ENCODE measurements around the gene CDCP2.

CDCP2 gene

DNA sequence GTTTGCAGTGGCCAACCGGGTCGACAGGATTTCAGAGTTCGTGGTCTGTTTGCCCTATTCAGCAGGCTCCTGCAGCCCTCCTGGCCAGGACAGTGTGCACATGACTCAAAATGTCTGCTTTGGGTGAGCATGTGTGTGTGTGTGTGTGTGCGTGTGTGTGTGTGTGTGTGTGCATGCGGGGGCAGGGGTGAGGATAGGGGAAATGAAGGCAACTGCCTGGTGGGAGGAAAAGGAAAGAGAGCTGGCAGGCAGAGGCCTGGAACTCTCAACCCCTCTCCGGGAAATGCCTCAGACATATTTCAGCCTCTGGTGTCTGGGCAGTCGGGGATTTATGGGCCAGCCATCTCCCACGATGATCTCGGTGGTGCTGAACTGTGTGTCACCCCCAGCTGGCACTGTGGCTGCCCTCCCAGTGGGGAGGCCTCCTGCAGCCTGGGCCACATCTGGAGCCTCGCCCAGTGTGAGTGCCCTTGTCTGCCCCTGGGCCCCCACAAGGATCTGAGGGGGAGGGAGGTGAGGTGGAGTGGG, 15.2 kb downstream of the CDCP2 start:
- in situ Hi-C loops (cut with HindIII; ENCODE audit: low sequenced_read_pairs): no loop called here

DNA sequence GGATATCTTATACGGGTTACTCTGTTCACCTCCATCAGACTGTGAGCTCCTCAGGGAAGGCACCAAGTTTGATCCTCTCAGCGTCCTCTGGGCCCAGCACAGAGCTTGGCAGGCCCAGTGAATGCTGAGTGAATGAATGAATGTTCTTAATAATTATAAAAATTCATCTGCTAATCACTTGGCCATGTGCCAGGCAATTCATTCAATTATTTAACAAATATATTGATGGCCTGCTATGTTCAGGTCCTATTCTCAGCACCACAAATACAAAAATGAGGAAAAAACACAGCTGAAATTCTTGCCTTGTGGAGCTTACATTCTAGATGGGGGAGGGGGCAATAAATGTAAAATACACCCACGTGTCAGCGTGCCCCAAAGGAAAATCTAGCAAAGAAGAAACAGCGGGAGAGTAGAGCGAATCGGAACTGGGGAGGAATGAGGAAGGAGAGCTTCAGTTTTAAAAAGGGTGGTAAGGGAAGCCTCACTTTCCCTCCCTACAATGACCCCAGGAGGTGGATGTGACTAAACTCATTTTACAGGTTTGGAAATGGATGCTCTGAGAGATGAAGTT, 15.8 kb downstream of the CDCP2 start:
- in situ Hi-C loops (cut with HindIII; ENCODE audit: low sequenced_read_pairs): no loop called here

DNA sequence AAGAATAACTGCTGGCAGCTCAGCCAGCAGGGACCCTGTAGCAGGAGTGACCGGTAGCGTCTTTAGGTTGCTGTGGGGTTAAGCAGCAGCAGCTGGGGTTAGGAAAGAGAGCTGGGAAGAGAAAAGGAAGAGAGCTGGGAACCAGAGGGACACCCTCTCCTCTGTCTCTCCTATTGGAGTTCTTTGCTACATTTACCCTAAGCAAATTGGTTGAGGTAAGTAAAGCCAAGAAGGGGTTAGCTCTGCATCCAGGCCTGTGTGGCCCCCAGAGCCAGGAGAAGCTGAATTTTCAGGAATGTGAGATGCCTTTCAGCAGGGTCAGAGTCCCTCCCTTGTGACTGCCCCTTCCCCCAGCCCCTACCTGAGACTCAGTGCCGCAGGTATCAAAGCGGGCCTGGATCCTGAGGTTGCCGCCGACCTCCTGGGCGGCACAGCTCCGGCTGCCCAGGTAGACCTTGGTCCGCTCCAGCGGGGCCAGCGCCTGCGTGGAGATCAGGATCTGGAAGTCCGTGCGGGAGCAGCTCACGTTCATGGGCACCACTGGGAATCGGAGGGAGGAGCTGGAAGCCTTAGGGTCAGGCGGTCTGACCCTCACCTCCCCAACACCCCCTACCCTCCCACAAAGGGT, 16.4 kb downstream of the CDCP2 start:
- in situ Hi-C loops (cut with HindIII; ENCODE audit: low sequenced_read_pairs): no loop called here

DNA sequence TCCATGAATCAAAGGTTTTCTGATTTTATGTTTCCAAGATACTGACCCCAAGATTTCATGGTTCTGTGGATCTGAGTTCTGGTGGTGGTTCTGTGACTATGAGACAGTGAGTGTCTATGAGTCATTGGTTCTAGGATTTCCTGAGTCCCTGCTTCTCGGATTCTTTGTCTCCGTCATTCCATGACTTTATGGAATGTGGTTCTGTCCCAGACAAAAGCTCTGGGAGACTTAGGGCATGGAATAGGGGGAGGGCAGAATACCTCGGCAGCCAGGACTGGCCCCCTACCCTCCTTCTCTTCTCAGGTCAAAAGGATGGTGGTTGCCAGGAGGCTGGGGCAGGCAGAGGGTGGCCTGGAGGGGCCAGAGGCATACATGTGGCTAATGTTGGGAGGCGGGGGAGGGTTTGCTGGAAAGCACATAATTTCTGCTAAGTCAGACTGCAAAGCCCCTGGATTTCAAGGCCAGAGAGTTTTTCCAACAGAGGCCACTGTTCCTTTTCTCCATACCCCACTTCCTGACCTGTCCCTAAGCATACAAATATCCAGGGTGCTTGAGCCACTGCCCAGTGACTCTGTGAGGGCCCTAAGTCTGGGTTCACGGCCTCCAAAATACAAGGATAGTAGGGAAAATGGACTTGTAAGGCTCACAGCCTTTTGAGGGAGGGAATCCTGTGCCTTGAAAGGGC, 17.2 kb downstream of the CDCP2 start:
- in situ Hi-C loops (cut with HindIII; ENCODE audit: low sequenced_read_pairs): no loop called here

DNA sequence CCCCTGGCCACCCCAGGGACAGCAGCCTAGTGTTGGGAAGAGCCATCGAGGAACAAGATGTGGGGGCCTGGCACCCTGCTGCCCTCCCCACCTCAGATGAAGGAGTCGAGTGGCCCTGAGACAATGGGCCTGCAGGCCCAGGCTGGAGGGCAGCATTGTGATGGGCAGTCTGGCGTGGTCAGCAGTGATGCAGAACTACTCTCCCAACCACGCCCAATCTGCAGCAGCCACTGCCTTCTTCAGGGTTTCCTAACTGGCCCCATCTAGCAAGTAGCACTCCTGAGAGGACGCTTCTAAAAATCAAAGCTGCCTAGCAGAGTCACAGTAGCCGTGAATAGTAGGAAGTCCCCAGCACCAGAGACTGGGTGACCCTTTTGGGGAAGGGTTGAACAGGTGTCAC, 18.5 kb downstream of the CDCP2 start:
- in situ Hi-C loops (cut with HindIII; ENCODE audit: low sequenced_read_pairs): no loop called here

DNA sequence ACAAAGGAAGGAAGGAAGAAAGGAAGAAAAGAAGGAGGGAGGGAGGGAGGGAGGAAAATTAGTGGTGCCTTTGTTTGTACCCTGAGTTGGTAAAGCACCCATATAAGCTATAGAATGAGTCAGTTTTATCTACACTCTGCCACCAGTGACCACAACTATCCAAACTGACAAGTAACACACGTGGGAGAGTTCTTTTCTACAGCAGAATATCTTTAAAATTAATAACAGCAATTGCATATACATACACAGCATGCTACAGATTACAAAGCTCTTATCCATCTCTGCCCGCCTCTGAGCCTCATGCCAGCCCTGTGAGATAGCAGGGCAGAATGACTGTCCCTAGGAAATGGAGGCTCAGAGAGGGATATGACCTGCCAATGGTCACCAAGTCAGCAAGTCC, 20.3 kb downstream of the CDCP2 start:
- in situ Hi-C loops (cut with HindIII; ENCODE audit: low sequenced_read_pairs): no loop called here

DNA sequence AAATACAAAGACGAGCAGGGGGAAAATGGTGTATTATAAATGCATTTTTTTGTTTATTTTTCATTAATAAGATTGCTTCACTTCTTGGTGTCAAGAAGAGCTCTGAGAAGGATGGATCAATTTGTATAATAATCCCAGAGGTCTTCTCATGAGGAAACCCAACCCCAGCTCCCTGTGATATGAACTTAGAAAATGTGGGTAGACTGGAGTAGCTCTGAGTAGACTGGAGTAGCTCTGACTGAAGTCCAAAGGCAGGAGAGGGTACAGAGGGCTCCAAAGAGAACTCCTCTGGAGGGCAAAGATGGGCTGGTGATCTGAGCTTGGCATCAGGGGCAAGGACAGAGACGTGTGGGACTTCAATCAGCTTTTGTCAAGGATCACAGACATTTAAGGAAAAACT, 21.4 kb downstream of the CDCP2 start:
- in situ Hi-C loops (cut with HindIII; ENCODE audit: low sequenced_read_pairs): no loop called here

DNA sequence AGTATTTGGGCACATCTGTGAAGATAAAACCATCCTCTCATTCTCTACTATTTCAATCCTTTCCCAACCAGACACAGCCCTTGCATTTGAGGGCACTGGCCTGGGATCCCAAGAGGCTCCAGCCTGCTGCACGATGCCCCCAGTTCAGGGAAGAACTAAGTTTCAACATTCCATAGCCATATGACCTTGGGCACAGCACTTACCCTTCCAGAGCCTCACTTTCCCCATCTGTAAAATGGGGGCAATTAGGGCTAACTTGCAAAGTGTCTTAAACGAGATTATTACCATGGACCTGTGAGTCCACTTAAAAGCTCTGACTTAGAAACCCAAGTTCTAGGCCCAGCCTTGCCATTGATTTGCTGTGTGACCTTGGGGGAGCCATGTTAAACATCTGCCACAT, 22.9 kb downstream of the CDCP2 start:
- in situ Hi-C loops (cut with HindIII; ENCODE audit: low sequenced_read_pairs): no loop called here

DNA sequence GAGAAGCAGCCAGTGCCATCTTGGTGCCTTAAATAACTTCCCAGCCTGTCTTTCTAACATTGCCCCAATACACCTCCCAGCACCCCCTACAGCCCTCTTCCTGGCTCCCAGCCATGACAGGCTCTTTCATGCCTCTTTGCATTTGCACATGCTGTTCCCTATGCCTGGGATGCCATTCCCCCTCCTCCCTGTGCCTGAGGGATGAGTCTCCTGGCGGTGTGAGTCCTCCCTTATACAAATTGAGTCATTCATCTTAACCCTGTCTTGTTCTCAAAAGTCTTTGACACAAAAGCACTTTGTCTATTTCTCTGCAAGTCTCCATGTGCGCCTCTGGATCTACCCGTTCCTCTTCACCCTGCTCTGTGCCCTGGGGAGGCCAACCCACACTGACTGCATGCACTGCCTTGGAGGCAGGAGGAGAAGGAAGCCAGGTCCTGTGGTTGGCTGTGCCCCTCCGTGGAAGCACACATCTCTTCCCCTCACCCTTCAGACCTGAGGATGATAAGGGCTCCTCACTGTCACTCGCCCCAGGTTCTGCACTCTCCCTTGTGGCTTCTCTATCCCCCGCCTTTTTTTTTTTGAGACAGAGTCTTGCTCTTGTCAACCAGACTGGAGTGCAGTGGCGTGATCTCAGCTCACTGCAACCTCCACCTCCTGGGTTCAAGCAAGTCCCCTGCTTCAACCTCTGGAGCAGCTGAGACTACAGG, 25.1 kb downstream of the CDCP2 start:
- in situ Hi-C loops (cut with HindIII; ENCODE audit: low sequenced_read_pairs): no loop called here

DNA sequence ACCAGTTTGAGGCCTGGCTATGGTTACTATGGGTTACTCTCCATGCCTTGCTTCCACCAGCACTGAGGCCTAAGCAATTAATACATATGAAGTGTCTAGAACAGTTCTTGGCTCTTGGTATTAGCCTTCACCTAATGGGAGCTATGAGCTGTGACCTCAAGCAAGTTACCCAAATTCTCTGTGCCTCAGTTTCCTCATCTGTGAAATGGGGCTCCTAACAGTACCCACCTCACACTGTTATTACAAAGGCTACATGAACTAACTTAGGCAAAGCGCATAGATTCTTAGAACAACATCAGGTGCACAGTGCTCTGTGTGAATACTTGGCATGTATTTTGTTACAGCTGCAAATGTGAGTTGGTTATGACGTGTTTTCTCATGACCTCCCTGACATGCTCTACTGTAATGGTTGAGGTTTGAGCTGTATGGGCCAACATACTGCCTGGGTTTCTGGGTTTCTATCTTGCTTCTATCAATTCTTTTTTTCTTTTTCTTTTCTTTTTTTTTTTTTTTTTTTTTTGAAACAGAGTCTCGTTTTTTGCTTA, 26.5 kb downstream of the CDCP2 start:
- in situ Hi-C loops (cut with HindIII; ENCODE audit: low sequenced_read_pairs): no loop called here

DNA sequence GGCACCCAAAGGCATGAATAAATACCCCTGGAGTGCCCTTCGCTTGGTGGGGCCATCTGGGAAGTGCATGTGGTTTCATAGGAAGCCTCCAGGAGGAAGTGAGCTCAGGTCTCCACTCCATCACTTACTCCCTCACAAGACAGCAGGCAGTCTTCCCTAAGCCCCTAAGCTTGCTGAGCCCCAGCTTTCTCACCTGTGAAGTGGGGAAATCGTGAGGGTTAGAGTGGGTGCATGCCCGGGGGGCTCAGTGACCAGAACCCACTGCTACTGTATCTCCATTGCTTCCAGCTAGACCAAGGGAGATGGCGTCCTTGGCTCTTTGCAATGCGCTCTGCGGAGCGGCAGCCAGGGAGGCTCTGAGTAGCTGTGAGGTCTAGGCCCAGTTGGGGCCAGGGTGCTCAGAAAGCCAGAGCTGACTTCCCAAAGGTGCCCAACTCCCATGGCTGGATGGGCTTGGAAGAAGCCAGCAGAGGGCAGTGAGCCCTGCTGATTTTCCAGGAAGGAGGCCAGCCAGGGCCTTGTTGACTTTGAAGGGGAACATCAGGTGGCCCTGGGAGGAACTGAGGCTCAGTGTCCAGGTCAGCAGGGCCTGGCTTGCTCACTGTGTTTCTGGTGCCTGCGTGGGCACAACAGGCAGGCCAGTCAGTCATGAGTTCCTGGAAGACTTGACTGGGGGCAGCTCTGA, 27.3 kb downstream of the CDCP2 start:
- in situ Hi-C loops (cut with HindIII; ENCODE audit: low sequenced_read_pairs): no loop called here

DNA sequence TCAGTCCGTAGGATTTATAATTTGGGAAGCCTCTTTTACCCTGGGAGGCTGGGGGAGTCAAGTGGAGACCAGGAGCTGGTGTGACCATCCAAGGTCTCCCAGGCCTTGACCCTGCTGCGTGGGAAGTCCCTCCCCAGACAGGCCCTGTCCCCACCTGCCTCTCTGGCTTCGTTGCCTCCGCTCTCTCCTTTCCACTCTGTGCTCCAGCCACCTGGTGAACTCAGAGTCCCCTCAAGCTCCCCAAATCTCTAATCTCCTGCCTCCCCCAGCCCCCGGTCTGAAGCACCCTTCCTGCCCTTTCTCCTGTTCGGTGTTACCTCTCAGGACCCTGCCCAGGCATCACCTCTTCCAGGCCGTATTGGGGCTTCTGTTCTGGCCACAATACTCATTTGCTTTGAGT, 27.9 kb downstream of the CDCP2 start:
- in situ Hi-C loops (cut with HindIII; ENCODE audit: low sequenced_read_pairs): no loop called here

DNA sequence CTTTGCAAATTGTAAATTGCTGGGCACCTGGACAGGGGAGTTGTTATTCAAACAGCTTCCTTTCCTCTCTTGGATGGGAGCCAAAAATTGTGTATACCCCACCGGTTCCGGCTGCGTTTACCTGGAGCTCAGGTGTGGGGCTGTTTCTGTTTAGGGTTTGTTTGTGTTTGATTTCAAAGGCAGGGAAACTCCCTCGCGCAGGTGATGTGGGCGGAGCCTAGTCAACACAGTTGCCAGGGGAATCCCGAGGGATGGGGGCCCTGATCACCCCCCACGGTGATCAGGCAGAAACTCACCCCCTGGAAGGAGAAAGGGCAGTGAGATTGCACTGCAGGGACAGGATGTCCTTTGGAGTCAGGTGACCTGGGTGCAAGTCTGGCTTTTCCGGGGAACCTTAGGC, 28.3 kb downstream of the CDCP2 start:
- in situ Hi-C loops (cut with HindIII; ENCODE audit: low sequenced_read_pairs): no loop called here

DNA sequence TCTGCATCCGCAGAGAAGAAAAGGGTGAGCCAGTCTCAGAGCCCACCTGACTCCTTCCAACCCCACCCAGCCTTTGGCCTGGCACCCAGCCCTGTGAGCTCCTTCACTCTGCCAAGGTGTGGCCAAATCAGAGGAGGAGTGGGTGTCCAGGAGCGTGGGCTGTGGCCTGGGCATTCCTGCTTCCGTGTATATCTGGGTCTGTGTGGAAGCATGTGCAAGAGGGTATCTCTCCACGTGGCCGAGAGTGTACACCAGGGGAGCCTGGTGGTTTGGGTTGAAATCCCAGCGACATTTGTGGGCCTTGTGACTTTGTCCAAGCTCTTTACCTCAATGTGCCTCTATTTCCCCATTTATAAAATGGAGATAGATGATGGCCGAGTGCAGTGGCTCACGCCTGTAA, 29.8 kb downstream of the CDCP2 start:
- in situ Hi-C loops (cut with HindIII; ENCODE audit: low sequenced_read_pairs): no loop called here

DNA sequence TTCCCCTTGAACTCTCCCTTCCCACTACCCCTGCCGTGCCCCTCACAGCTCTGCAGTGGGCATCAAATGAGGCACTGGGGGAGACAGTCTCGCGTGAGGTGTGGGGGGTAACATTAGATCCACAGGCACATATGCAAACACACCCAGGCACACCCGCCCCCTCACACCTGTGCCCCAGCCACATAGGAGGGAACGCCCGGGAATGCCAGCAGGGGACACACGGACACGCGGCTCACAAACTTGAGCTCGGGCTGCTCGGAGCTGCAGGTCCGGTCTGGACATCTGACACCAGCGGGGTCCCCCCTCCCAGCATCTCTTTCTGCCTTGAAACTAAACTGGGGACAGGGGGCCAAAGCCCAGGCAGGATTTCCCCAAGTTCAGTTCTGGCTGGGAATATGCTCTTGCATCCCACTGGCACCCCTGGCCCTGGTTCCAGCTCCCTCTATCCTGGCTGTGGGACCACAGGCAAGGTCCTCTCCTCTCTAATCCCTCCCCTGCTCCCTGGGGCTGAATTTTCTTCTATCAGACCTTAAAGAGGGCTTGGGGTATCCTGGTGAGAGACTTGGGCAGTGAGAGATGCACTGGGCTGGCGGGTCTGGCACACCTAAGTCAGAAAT, 30.6 kb downstream of the CDCP2 start:
- in situ Hi-C loops (cut with HindIII; ENCODE audit: low sequenced_read_pairs): no loop called here

DNA sequence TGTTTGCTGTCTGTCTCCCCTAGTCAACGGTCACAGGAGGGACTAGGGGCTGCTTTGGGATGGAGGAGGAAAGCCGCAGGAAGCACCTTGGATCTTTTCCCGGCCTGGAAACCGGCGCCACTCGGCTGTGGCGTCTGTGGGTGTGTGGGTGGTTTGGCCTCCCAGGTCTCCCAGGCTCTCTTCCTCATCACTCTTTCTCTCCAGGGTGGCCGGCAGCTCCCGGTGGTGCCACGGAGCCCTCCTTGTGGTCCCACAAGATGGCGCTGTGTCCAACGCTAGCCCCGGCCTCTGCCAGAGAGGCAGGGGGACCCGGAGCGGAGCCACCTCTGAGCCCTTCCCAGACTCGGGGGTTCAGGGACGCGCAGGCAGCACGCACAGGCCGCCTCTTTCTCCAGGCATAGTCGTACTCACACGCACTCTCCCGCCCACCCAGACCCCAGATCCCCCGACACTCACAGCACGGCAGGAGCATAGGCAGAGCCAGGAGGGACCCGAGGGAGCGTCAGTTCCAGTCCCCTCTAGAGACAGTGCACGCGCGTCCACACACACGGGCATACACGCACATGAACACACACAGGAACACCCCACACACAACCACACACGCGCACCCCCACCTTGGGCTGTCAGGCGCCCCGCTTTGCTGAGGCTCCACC, 31.2 kb downstream of the CDCP2 start:
- in situ Hi-C loops (cut with HindIII; ENCODE audit: low sequenced_read_pairs): no loop called here

DNA sequence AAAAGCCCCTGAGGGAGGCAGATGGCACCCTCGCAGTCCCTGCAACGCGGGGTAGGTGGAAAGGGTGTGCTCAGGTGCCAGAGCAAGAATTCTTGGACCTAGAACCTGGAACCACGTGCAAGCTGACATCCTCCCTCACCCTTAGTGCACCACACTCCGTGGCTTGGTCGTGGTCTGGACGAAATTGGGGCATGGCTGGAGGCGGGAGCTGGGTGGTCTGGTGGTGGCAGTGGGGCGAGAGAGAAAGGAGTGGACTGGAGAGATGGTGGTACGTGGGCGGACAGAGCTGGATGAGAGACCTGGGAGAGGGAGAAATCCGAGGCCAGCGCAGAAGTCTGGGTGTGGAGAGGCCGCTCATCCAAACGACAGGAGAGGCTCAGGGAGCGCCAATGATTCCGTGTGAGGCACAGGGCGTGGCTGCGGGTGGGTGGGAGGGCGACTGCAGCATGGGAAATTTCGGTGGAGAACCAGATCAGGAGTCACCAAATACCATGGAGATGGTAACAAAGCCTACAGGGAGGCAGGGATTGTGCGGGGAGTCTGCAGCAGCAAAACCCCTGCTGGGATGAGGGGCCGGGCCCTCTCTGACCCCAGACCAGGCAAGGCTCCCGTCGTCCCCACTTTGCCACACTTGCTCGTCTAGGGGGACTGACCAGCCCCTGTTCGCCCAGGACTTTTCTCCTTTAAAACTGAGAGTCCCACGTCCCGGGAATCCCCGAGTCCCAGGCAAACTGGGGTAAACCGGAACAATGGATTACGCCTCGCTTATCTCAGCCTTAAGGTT, 31.9 kb downstream of the CDCP2 start:
- in situ Hi-C loops (cut with HindIII; ENCODE audit: low sequenced_read_pairs): no loop called here

DNA sequence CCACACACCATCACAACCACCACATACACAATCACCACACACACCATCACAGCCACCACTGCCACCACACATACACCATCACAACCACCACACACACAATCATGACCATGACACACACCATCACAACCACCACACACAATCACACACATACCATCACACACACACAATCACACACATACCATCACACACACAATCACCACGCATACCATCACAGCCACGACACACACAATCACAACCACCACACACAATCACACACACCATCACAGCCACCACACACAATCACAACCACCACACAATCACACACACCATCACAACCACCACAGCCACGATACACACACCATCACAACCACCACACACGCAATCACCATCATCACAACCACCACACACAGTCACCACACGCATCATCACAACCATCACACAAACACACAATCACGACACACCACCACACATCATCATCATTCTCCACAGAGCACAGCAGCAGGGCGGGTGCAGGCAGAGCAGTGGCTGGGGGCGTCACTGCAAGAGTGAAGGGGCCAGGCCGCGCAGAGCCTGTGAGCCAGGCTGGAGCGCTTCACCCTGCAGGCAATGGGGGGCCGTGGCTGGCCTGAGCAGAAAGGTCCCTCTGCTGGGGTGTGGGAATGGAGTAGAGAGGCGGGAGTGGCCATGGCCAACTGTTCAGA, 32.6 kb downstream of the CDCP2 start:
- in situ Hi-C loops (cut with HindIII; ENCODE audit: low sequenced_read_pairs): no loop called here

DNA sequence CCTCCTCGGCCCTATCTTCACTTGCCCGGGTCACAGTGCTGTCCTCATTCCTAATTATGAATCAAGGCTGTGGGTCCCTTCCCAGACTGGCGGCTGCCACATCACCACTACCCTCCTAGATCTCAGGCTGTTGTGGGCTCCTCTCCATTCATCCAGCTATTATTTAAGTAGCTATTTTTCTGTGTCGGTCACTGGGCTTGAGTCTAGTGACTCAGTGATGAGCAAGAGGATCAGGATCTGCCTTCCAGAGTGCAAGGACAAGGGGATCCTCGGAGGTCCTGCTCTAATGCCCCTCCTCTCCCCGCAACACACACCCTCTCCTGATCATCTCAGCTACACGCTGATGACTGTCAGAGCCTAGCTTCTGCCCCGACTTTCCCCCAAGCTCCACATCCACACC, 34.1 kb downstream of the CDCP2 start:
- in situ Hi-C loops (cut with HindIII; ENCODE audit: low sequenced_read_pairs): no loop called here

Data from DLD1 (cell line).